HG03457 (cell line): ENCODE results near the gene UNC13D.
"Not testable (repeated sequence)": the region's sequence is repeated elsewhere in the genome, so short reads cannot be mapped to it uniquely, and the experiment has no call there.

Experiments used
- ATAC-seq: cut with Tn5 transposase; IDR thresholded peaks from one replicate; pipeline ENCODE4 v1.9.1; 2021; ENCODE audit warnings: moderate number of reproducible peaks; ENCODE audit not compliant: unreplicated experiment

UNC13D gene

DNA sequence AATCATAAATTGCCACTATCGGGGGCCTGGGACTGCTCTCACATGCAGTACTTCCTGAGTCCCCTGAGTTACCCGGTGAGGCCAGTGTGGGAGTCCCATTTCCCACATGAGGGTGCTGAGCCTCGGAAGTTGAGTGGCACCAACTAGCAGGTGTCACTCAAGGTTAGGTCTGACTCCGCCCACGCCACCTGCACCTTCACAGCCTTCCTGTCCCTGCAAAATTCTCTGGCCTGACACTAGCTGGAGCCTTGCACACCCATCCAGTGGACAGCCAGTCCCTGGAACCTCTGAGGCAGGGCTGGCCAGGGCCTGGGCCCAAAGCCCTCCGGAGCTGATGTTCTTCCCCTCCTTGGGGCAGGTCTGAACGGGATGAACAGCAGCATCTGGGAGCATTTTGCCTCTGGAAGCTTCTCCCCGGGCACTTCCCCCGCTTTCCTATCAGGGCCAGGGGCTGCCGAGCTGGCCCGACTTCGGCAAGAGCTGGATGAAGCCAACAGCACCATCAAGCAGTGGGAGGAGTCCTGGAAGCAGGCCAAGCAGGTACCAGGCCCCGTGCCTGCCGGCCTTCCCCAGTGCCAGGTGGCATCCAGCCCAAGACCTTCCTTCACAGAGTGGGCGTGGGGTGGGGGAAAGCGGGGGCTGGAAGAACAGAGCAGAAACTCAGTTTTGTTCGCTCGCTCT lies 21.9 kb downstream of the UNC13D start:
- no peak for ATAC-seq

- no peak for ATAC-seq
Measured at GRCh38 chr17:75821552-75821951, 22.7 kb downstream of the UNC13D start.

DNA sequence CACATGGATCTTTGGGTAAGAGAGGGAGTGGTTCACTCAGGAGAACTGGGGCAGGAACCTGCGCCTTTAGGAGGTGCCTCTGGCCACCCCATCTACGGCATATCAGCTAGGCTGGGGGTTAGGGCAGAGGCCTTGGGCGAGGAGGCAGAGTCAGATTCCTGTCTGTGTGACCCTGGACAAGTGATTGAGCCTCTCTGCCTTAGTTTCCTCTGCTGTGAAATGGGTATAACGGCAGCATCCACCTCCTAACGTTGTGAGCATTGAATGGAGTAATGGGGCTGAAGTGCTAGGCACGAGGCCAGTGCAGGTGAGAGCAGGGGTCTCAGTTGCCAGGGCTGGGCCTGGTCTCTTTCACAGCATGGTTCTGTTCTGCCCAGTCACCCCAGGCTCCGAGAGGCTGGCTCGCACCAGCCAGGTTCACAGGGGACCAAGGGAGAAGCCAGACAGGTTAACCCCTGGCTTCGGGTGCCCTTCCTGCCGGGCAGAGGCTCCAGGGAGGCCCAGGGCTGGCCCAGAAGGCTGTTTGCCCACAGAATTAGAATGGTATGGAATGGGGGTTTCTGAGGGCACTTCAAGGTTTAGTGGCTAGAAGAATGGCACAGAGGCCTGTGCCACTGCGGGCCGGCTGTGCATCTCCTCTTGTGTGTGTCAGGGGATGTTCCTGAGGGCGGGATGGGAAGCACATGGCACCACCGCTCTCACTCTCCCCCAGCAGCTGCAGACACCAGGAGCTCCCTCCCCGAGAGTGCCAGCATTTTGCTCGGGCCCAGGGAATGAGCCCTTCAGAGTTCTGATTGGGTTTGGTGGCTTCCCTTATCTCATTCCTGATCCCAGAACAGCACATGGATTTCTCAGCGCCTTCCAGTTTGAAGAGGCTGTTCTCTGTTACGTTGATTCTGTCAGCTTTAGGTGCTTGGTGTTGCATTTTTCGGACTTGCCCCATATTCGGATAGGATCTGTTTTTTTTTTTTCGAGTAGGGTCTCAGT lies 23.8 kb downstream of the UNC13D start:
- no peak for ATAC-seq

DNA sequence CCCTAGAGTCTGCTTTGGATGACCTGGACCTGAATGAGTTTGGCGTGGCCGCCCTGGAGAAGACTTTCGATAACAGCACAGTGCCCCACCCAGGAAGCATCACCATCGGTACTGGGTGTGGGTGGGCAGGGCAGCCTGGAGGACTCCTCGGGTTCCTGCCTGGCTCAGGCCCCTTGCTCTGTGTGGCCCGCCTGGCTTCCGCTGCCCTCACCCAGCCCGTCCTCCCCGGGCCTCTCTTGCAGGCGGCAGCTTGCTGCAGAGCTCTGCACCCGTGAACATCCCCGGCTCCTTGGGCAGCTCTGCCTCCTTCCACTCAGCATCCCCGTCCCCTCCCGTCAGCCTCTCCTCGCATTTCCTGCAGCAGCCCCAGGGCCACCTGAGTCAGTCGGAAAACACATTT lies 24.5 kb downstream of the UNC13D start:
- ATAC-seq = no peak

- no peak for ATAC-seq
Measured at GRCh38 chr17:75819116-75819515, 25.1 kb downstream of the UNC13D start.

GRCh38 chr17:75818326-75818885 lies 25.8 kb downstream of the UNC13D start:
- no peak for ATAC-seq

- ATAC-seq = no peak
Measured at GRCh38 chr17:75817571-75817970, 26.6 kb downstream of the UNC13D start.

DNA sequence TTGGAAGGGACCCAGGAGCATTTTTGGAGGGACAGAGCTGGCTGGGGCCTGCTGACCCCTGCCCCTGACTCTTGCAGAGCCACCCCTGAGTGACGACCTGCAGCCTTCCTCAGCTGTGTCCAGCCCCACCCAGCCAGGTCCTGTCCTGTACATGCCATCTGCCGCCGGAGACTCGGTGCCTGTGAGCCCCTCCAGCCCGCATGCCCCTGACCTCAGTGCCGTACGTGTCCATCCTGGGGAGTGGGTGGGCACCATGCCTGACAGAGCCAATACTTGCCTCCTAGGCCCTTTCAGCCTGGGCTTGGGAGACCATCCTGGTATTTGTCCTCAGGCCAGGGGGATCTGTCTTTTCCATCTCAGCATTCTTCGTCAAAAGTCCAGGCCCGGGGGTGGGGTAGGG lies 27.5 kb downstream of the UNC13D start:
- no peak for ATAC-seq

- ATAC-seq = no peak
Measured at GRCh38 chr17:75815399-75815798, 28.8 kb downstream of the UNC13D start.

DNA sequence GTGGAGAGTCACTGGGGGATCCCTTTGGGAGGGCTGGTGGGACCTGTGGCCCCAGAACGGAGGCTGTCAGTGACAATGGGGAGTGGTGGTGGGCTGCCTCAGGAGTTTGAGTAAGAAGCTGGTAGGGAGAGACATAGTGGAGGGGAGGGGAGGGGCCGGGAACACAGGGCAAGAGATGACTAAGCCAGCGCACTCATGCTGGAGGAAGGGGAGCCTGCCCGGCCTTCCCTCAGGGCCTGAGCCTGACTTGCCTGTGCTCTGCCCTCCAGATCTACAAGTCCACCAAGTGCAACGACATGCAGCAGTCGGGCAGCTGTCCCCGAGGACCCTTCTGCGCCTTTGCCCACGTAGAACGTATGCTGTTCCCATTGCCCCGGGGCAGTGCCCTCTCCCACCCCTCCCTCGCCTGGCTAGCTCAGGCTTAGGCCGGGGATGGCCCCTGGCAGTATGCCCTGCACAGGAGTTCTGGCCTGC lies 29.3 kb downstream of the UNC13D start:
- no peak for ATAC-seq

- ATAC-seq = no peak
Measured at GRCh38 chr17:75814021-75814395, 30.2 kb downstream of the UNC13D start.

DNA sequence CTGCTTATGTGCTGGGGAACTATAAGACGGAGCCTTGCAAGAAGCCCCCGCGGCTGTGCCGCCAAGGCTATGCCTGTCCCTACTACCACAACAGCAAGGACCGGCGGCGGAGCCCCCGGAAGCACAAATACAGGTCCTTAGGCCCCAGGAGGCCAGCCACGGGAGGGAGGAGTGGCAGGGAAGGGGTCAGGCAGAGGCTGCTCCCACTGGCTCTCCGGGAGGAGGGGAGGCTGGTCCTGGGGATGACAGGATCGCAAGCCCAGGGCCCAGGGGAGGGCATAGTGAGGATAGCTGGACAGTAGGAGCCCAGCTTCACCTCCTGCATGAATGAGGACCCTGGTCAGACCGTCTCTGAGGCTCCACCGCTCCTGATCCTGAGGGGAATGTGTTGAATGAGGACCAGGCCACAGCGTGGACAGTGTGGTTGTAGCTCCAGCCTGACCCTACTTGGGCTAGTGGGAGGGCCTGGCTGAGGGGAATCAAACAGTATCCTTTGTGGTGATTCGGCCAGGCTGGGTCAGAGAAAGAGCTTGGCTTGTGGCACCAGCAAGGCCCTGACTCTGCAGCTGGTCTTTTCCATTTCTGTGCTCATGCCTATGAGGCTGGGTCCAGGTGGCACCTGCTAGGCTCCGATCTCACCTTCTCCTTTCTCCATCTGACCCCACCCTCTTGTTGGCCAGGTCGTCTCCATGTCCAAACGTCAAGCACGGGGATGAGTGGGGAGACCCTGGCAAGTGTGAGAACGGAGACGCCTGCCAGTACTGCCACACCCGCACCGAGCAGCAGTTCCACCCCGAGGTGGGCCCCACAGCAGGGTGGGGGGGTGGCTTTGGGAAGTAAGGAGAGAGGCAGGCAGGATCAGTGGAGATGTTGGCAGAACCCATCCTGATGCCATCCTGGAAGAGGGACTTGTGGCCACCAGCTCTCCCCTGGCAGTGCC lies 30.9 kb downstream of the UNC13D start:
- ATAC-seq = no peak

GRCh38 chr17:75812096-75813013 lies 31.8 kb downstream of the UNC13D start:
- ATAC-seq = no peak

DNA sequence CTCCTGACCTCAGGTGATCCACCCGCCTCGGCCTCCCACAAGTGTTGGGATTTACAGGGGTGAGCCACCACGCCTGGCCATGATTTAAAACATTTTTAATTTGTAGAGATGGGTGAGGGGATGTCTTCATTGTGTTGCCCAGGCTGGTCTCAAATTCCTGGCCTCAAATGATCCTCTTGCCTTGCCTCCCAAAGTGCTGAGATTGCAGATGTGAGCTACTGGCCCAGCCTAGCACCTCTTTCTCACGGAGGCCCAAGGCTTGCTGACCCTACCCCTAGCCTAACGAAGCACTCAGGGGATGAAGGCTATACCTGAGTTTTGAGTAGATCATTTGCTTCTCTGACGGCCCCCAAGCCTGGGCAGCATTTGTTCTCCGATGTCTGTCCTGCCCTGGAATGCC lies 33.0 kb downstream of the UNC13D start:
- no peak for ATAC-seq

DNA sequence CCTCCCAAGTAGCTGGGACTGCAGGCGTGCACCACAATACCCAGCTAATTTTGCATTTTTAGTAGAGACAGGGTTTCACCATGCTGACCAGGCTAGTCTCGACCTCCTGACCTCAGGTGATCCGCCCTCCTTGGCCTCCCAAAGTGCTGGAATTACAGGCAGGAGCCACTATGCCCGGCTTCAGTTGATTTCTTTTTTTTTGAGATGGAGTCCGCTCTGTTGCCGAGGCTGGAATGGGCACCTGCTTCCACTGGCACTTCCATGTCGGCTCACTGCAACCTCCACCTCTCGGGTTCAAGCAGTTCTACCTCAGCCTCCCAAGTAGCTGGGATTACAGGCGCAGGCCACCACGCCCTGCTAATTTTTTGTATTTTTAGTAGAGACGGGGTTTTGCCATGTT lies 33.4 kb downstream of the UNC13D start:
- not testable (repeated sequence) for ATAC-seq

DNA sequence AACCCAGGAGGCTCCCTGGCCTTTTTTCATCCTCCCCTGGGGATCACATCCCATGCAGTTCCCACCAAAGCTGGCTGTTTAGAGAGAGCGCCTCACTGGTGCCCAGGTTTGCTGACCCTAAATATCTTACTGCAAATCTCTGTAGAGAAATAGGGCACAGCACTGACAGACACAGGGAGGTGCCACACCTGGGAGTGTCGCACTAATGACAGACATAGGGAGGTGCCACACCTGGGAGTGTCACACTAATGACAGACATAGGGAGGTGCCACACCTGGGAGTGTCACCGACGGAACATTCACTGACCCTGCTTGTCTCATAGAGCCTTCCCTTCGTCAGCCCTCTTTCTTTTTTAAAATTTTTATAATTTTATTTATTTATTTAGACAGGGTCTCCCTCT lies 34.0 kb downstream of the UNC13D start:
- no peak for ATAC-seq

DNA sequence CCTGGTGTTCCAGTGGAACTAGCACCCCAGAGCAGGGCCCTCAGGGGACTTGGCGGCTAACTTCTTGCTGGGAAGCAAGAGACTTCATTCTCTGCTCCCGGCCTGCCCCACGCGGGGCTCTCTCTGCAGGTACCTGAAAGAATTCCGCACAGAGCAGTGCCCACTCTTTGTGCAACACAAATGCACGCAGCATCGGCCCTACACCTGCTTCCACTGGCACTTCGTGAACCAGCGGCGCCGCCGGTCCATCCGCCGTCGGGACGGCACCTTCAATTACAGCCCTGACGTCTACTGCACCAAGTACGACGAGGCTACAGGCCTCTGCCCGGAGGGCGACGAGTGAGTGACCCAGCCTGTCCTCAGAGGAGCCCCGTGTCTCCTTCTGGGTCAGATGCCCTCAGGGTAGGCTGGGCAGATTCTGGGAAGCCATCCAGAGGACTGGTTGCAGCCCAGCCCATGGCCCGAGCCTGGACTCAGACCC lies 34.5 kb downstream of the UNC13D start:
- ATAC-seq = no peak

GRCh38 chr17:75808905-75809621 lies 35.1 kb downstream of the UNC13D start:
- no peak for ATAC-seq

- ATAC-seq = no peak
Measured at GRCh38 chr17:75808549-75808904, 35.7 kb downstream of the UNC13D start.
